CD4-positive, alpha-beta T cell treated with Interferon gamma for 1 hour (primary cell): Measurements from ENCODE around the gene PI4KB.

Experiments used
- DNase-seq: peaks from one replicate; pipeline ENCODE4 v3.0.0-alpha.2; 2020

PI4KB gene

DNA sequence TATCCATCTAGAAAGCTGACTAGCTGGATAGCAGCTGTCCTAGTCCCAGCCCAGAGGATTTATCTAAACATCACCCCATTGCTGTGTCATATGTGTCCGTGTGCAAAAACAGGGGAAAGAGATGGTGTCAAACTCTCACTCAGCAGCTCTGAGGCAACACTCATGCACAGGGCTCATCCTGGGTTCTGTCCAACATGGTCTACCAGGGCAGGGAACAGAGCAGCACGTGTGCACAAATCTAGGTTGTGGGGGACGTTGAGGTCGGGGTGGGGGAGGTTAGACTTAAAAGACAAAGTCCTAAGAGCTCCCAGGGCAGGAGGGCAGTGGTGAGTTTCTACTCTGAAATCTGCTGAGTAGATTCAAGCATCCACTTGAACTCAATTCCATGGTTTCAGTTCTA, 16.2 kb downstream of the PI4KB start:
- no peak for DNase-seq

DNA sequence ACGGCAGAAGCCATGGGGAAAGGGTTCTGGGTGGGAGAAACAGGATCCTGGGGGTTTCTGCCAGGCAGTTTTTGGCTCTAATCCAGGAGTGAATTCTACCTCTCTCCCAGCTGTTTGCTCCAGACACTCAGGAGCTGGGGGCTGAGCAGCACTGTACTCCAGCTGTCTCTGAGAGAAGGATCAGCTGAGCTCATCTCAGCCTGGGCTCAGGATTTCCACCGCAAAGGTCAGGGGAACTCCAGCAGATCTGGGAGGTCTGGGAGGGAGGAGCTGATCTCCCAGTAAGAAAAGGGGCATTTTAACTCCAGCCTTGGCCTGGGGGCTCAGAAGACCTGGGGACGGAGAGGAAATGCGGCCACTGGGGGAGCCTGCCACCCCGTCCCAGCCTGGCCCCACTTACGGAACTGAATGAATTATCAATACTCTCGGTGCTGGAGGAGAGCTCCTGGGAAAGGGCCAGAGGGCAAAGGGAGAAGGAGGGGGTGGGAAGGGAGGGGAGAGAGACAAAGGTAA, 17.3 kb downstream of the PI4KB start:
- DNase-seq: no peak

DNA sequence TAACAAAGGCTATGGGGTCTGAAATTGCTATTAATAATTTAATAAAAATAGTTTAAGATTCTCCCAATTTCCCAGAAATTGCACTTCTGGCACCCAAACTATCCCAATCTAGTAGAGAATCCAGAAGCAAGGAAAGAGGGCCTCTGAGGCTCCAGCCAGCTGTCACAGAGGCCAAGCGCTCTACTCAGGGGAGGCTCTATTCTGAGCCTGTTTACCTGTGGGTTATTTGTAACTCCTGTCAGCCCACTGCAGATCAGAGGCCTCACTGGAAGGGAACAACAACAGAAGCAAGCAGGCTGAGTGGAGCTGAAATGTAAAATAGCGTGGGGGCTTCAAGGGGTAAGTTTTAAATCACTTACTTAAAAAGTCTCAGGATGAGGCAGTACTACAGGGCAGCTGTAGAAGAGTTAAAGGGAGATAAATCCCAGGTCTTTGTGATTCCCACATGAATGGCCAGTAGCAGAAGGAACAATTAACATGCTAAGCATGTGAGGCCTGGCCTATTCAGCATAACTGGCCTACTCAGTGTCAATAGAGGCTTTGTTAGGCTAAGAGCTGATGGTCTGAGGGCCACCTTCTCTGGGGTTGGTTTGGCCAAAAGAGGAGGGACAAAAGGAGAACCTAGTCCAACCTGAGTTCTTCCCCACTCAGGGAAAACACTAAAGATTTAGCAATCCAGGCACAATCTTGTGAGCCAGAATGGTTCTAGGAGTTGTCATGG, 32.3 kb downstream of the PI4KB start:
- DNase-seq: no peak

DNA sequence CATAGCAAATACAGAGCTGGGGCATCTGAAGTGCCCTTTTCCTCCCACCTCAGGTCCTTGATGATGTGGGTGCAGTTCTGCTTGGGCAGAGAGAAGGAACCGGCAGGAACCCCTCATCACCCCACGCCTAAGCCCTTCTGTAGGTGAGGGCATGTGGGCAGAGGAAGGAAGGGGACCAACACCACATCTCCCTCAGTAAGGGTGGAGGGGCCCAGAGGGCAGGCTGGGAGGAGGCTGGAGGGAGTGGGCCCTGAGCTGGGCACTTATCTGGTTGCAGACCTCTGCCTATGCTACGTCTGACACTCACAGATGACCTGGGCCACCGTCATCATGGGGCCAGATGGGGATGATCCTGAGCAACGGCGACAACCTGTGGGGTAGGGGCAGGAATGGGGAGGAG, 34.1 kb downstream of the PI4KB start:
- no peak for DNase-seq

DNA sequence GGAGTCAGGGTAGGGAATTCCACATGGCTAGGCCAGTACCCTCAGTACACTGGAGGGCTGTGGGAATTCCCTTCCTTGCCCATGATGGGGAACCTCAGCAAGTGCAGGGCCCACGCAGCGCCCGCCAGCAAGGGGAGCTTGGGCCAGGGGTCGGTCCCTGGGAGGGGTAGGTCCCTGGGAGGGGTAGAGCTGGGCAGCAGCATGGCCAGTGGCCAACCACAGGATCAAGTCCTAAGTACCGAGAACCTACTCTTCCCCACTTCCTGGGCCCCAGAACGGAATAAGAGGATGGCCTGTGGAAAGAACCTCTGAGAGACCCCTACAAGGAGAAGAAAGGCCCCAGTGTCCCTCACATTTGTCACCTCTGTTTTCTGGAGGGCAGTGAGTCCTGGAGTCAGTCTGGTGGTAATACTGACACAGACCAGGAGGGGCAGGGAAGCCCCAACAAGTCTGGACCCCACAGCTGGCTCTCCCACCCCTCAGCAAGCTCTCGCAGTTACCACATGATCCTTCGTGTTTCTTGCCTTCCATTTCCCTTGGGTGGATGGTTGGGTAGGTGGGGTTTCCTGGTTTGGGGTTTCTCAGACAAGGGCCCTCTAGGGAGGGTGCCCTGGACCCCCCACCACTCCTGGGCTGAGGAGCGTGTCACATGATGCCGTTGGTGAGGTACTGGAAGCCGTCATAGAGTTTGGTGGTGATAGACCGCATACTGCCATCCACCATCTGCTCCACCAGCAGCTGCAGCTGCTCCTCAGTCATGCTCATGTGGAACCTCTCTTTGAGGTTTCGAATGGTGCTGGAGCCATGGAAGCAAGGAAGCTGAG, 34.8 kb downstream of the PI4KB start:
- DNase-seq: peak; percentile 11

DNA sequence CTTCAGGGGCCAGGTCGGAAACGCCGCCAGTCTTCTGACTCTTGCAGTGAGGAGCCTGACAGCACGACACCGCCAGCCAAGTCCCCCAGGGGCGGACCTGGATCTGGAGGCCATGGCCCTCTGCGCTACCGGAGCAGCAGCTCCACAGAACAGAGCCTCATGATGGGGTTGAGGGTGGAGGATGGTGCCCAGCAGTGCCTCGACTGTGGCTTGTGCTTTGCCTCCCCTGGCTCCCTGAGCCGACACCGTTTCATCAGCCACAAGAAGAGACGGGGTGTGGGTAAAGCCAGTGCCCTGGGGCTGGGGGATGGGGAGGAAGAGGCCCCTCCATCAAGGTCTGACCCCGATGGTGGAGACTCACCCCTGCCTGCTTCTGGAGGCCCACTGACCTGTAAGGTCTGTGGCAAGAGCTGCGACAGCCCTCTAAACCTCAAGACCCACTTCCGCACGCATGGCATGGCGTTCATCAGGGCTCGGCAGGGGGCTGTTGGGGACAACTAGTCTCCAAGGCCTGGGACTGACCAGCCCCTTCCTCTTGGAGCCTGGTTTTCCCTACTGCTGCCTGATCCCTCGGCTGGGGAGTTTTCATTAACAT, 36.4 kb downstream of the PI4KB start:
- DNase-seq: peak; percentile 7

DNA sequence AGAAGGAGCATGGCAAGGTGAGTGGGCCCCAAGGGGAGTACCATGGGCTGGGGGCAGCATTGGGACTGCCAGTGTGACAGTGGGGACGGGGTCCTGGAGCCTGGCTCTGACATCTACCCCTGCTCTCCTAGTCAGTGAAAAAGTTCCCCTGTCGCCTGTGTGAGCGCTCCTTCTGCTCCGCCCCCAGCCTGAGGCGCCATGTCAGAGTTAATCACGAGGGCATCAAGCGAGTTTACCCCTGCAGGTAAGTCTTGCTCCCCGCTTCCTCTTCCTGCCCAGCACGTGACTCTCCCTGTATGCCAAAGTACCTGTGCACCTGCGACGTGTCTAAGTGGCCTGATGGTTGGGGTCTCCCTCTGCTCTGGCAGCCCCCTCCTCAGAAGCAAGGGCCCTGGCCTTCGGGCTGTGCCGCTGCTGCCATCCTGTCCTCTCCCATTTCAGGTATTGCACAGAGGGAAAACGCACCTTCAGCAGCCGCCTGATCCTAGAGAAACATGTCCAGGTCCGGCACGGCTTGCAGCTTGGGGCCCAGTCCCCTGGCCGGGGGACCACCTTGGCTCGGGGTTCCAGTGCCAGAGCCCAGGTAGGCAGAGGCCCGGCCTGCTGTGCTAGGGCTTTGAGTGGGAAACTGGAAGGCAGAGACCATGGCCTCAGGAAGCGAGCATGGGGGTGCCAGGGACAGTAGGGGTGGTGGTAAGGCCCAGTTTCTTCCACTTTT, 37.1 kb downstream of the PI4KB start:
- DNase-seq: no peak

DNA sequence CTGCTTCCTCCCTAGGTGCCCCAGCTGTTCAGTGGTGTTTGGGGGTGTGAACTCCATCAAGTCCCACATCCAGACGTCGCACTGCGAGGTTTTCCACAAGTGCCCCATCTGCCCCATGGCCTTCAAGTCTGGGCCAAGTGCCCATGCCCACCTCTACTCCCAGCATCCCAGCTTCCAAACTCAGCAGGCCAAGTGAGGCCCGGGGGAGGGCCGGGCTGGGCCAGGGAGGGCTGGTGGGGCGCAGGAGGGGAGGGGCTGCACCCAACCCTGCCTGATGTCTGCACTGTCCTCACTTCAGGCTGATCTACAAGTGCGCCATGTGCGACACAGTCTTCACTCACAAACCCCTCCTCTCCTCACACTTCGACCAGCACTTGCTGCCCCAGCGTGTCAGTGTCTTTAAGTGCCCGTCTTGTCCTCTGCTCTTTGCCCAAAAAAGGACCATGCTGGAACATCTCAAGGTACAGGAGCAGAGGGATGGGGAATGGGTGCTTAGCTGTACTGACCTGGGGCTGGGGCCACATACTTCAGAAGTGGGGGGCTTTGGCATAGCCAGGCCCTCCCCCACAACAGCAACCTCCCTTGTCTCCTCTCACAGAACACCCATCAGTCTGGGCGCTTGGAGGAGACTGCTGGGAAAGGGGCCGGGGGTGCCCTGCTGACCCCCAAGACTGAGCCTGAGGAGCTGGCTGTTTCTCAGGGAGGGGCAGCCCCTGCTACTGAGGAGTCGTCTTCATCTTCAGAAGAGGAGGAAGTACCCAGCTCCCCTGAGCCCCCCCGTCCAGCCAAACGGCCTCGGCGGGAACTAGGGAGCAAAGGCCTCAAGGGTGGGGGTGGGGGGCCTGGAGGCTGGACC, 37.9 kb downstream of the PI4KB start:
- no peak for DNase-seq

DNA sequence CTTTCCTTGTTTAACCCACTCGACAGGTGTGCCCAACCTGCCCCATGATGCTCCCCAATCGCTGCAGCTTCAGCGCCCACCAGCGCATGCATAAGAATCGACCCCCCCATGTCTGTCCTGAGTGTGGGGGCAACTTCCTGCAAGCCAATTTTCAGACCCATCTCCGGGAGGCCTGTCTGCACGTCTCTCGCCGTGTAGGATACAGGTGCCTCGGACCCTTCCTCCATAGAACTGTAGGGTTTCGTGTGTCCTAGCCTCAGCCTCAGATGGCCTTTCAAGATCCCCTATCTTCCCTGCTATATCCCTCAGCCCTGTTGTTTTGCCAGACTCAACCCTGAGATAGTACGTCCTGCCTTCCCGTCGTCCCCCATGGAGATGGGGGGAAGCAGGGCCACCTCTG, 38.7 kb downstream of the PI4KB start:
- DNase-seq: no peak

DNA sequence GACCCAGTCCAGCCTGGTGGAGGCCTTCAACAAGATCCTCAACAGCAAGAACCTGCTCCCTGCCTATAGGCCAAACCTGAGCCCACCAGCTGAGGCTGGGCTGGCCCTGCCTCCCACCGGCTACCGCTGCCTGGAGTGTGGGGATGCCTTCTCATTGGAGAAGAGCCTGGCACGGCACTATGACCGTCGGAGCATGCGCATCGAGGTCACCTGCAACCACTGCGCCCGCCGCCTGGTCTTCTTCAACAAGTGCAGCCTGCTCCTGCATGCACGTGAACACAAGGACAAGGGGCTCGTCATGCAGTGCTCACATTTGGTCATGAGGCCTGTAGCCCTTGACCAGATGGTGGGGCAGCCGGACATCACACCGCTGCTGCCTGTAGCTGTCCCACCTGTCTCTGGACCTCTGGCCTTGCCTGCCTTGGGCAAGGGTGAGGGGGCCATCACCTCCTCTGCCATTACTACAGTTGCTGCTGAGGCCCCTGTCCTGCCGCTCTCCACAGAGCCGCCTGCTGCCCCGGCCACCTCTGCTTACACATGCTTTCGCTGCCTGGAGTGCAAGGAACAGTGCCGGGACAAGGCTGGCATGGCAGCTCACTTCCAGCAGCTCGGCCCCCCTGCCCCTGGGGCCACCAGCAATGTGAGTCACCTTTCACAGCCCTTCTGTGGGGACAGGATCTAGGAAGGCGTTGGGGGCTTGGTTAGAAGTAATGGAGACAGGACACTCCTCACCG, 39.3 kb downstream of the PI4KB start:
- no peak for DNase-seq

DNA sequence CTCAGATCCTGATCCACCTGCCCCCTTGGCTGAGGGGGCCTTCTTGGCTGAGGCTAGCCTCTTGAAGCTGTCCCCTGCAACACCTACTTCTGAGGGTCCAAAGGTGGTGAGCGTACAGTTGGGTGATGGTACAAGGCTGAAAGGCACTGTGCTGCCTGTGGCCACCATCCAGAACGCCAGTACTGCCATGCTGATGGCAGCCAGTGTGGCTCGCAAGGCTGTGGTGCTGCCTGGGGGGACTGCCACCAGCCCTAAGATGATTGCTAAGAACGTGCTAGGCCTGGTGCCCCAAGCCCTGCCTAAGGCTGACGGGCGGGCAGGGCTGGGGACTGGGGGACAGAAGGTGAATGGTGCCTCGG, 39.9 kb downstream of the PI4KB start:
- DNase-seq: no peak

DNA sequence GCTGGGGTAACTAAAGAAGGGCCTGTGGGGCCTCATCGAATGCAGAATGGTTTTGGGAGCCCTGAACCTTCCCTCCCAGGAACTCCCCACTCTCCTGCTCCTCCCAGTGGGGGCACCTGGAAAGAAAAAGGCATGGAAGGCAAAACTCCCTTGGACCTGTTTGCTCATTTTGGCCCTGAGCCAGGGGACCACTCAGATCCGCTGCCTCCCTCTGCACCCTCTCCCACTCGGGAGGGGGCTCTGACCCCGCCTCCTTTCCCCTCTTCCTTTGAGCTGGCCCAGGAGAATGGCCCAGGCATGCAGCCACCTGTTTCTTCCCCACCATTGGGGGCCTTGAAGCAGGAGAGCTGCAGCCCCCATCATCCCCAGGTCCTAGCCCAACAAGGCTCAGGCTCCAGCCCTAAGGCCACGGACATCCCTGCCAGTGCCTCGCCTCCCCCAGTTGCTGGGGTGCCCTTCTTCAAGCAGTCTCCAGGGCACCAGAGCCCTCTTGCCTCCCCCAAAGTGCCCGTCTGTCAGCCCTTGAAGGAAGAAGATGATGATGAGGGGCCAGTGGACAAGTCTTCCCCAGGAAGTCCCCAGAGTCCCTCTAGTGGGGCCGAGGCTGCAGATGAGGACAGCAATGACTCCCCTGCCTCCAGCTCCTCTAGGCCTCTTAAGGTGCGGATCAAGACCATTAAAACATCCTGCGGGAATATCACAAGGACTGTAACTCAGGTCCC, 40.4 kb downstream of the PI4KB start:
- no peak for DNase-seq

DNA sequence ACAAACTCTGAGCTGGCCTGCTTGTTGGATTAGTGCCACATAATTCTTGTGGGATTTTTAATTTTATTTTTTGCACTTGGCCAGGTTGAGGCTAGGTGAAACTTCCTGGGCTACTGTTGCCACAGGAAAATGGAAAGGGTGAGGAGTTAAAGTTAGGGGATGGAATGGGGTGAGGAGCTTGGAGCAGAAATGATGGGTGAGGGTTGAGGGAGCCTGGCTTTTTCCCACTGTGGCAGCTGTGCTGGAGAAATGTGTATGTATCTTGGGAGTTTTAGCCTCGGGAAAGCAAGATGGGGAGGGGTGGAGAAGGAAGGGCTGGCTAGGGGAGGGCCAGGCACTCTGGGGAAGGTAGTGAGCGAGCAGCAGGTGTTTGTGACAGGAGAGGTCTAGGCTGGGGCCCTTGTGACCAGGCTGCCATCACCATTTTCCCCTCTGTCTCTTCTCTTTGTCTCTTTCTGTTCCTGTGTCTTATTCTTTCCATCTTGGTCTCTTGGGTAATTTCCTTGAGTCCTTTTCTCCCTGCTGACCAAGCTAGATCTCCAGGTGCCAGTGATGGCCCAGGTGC, 43.1 kb downstream of the PI4KB start:
- no peak for DNase-seq

DNA sequence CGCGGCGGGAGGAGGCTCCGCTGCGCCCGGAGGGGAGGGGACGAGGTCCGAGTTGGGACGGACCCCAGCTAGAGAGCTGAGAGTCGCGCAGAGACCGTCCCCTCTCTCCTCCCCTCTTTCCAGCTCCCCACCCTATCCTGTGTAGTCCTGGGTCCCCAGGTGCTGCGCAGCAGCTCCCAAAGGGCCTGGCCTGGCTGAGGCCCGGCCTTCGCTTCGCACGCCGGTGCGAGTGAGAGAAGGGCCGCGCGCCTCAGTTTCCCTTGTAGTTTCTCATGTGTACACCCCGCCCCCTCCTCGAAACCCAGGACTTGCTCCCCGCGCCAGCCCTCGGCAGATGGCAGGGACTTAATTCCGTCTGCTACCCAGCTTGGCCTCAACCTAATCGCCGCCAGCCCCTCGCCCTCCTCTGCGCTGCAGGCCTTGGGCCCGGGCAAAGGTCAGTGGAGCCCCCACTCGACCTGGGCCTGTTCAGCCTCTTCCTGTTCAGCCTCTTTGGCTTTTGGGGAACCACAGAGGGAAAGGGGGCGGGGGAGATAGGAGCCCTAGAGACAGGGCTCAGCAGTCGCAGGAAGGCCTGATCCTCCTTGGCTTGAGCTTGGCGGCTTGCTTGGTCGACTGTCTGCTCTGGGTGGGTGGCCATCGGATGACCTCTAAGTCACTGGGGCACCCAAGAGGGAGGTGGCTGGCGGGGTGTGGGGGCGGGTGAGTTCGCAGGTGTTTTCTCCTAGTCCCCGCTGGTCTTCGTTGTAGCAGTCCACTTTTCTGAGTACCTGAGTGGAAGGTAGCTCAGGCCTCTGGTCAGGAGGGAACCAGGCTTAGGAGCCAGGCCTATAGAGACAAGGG, 44.1 kb downstream of the PI4KB start:
- peak; percentile 31 for DNase-seq

DNA sequence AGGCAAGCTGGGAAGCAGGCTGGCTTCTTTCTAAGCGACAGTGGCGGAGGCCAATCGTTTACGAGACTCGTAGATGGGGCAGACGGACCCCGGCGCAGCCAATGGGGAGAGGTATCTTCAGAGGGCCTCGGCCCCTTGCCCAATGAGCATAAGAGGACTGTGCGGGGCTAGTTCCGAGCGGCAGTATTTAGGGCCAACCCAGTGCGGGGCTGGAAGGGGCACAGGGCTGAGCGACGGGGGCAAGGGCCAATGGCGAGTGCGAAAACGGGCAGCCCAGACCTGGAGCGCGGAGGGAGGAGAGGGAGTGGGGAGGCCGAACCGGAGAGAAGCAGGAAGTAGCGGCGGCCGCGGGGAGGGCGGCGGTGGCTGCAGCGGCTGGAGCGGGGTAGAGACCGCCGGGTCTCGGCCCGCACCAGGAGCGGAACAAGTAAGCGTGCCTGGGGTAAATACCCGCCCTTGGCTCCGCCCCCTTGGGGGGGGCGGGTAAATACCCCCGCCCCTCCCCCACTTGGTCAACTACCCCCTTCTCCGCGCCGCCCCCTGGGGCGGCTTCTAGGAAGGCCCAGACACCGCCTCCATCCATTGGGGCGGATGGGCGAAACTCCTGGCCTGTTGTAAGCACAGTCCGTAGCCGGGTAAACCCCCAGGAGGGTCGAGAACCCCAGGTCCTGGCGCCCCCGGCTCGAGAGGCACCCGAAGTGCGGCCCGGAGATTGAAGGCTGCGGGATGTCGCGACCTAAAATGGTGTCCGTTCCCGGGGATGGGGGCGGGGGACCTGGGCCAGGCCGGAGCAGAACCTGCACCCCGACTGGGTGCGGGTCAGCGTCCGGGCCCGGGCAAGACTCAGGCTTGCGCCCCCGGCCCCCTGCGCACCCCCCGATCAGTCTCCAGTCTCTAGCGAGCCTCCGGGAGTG, 45.0 kb downstream of the PI4KB start, which contains the start of gene ZNF687:
Gene ZNF687 (plus strand): TSS at position 331 of the 914 bp plus-strand sequence. CDS start 3,993 bp downstream, outside the sequence.
- peak; percentile 100 for DNase-seq

DNA sequence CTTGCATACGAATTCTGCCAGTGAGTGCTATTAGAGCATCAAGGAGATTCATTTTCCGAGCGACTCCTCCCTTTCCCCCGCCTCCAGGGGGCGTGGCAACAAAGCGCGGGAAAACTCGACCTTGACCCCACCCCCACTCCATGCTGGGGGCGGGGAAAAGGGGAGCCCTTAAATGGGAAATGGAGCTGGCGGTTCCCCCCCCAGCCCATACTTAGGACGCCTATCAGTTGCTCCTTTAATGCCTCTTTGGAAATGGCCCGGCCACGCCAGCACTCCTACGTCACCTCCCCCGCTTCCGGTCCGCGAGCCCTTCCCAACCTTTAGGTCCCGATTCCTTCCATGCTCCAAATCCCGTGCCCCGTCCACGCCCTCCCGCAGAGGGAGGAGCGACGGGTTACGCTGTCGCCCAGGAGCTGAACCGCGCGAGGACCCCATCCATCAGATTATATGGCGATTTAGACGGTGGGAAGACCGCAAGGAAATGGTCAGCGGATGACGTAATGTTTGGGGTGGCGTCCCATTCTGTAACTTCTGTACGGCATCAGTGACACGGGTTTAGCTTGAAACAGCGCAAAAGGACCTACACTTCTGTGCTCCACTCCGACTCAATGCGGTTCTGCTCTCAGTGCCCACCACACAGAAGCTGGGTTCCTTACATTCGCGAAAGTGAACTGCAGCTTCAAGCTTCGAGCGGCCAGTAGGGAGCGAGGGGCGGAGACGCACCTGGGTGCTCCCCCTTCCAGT, 45.8 kb downstream of the PI4KB start:
- DNase-seq: peak; percentile 92

DNA sequence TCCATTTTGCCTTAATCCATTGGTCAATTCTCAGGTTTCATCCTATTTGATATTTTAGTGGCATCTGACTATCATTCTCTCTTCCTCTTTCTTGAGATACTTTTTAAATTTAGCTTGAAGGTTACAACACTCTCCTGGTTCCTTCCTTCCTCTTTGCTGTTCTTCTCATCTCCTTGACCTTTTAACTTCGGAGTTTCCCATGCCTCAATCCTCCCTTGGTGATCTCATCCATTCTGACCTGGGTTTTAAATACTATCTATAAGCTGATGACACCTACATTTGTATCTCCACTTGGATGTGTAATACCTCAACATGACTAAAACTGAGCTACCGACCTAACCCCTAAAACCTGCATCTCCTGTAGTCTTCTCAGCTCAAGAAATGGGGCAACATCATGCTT, 50.0 kb downstream of the PI4KB start:
- peak; percentile 13 for DNase-seq
